HG02642 (cell line): ENCODE data around the gene CHMP1A.
"Not testable (repeated sequence)": the region's sequence is repeated elsewhere in the genome, so short reads cannot be mapped to it uniquely, and the experiment has no call there.

Experiments
- ATAC-seq: cut with Tn5 transposase; IDR thresholded peaks from one replicate; pipeline ENCODE4 v1.9.1; 2021; ENCODE audit warnings: mild to moderate bottlenecking; ENCODE audit not compliant: unreplicated experiment, poor library complexity

Gene CHMP1A

GRCh38 chr16:89657442-89658220 lies at the start of gene CHMP1A, which contains the start of gene SPATA33:
Gene CHMP1A, minus strand, starts transcription at chr16:89657708. Its CDS starts 120 bp downstream, at chr16:89657588.
Gene SPATA33, plus strand, starts transcription at chr16:89657836. Its CDS starts 76 bp downstream, at chr16:89657912.
- peak; percentile 89 for ATAC-seq

- ATAC-seq, result no peak
These were observed 49.2 kb upstream of the CHMP1A start for GRCh38 chr16:89706518-89707260.

GRCh38 chr16:89705006-89705405 lies 47.5 kb upstream of the CHMP1A start:
- no peak for ATAC-seq

- no peak for ATAC-seq
These were observed 46.8 kb upstream of the CHMP1A start for GRCh38 chr16:89704281-89704680.

- ATAC-seq, result peak; percentile 72
These were observed 44.2 kb upstream of the CHMP1A start, which contains the start of gene SPATA2L for GRCh38 chr16:89701425-89702406. Gene SPATA2L, minus strand, starts transcription at chr16:89701705. Its CDS starts 473 bp downstream, at chr16:89701232.

GRCh38 chr16:89700649-89701424 lies 43.3 kb upstream of the CHMP1A start:
- ATAC-seq, result peak; percentile 3

- ATAC-seq, result peak; percentile 53
These were observed 42.7 kb upstream of the CHMP1A start for GRCh38 chr16:89700100-89700648.

- not testable (repeated sequence) for ATAC-seq
These were observed 42.2 kb upstream of the CHMP1A start for GRCh38 chr16:89699629-89700099.

GRCh38 chr16:89698717-89699116 lies 41.2 kb upstream of the CHMP1A start:
- ATAC-seq, result not testable (repeated sequence)

- no peak for ATAC-seq
These were observed 40.3 kb upstream of the CHMP1A start for GRCh38 chr16:89697616-89698331.

- ATAC-seq, result no peak
These were observed 39.7 kb upstream of the CHMP1A start for GRCh38 chr16:89697161-89697615.

- no peak for ATAC-seq
These were observed 39.2 kb upstream of the CHMP1A start for GRCh38 chr16:89696670-89697128.

- ATAC-seq, result no peak
These were observed 38.6 kb upstream of the CHMP1A start for GRCh38 chr16:89695875-89696669.

GRCh38 chr16:89695086-89695874 lies 37.8 kb upstream of the CHMP1A start:
- no peak for ATAC-seq

GRCh38 chr16:89694784-89695085 lies 37.2 kb upstream of the CHMP1A start:
- not testable (repeated sequence) for ATAC-seq

GRCh38 chr16:89693931-89694783 lies 36.6 kb upstream of the CHMP1A start:
- ATAC-seq, result no peak
